SH-SY5Y (cell line): ENCODE data around the gene GMDS.

Source experiments
- GATA2 ChIP-seq: IDR thresholded peaks from 2 replicates; pipeline ENCODE4 v1.6.1; 2011; ENCODE audit warnings: mild to moderate bottlenecking, low read depth, low read length
- GATA3 ChIP-seq: IDR thresholded peaks from 2 replicates; pipeline ENCODE4 v1.6.1; 2011; ENCODE audit warnings: low read depth, mild to moderate bottlenecking, low read length, moderate library complexity

The GMDS gene

DNA sequence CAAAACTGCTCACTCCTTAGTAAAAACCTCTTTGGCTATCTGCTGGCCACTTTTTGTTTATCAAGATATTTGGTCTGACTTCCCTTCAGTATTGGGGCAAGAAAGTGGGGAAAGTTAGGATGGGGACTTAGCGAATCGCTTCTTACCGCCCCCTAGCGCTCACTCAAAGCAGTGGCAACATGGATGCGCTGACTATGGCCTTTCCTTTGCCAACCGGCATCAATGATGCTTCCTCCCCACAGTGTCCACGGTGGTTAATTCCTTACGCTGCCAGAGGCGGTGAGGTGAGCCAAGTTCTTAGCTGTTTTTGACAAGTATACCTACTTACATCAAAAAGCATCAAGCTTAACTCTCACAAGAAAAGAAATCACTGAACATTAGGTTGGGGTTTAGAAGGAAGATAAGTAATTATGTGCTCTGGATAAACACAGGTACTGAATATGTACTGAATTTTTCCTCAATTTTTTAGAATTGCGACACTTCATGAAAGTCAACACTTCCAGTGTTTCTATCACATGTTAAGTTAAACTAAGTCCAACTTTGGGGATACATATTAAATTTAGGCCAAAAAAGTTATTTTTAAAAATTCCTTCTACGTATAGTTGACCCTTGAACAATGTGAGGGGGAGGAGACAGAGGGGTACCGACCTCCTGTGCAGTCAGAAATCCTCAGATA is 86.7 kb downstream of the GMDS start:
- TF ChIP-seq GATA3: no peak
- no peak for TF ChIP-seq GATA2

DNA sequence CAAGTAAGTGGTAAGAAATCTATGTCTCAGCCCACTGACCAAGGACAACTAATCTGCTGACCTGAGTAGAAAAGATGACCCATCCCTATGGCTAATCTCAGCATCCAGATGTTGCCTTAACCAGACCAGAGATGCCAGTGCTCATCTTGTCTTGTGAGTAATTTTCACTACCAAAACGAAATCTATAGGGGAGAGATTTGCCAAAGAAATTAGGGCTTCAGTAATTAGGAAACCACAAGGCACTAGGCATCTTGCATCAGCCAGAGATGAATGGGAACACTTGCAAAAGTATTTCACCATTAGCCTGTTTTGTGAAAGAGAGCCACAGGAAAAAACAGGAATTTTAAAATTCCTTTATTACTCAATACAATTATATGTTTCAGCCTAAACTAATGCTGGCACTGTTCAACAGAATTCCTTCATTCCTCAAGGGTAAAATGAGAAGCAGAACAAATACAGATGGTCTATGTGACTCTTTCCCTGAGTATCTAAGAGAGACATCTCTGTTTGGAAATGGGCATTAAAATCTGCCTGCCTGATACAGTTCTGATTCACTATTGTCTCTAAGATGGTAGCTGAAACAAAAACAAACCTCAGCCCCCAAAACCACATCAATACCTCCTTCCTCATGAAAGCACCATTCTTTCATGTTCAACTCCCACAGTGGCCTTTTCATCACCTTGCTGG is 87.8 kb downstream of the GMDS start:
- no peak for TF ChIP-seq GATA2

DNA sequence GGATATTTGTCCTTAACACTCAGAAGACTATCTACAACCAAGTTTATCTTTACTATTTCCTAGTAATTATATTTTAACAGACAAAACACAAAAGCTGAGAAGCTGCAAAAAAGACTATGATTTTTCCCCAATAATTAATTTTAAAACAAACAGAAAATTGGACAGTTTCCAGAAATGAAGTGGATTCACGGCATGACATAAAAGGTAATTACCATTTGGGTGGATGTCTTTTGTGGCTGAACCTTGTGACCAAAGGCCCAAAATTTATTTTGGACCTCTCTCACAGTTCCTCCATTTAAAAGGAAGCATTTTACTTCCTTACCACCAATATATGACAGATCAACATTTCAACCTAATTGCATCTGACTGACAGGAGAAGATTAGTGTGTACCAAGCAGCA is 90.2 kb downstream of the GMDS start:
- TF ChIP-seq GATA2 (no peak), GATA3 (no peak)

DNA sequence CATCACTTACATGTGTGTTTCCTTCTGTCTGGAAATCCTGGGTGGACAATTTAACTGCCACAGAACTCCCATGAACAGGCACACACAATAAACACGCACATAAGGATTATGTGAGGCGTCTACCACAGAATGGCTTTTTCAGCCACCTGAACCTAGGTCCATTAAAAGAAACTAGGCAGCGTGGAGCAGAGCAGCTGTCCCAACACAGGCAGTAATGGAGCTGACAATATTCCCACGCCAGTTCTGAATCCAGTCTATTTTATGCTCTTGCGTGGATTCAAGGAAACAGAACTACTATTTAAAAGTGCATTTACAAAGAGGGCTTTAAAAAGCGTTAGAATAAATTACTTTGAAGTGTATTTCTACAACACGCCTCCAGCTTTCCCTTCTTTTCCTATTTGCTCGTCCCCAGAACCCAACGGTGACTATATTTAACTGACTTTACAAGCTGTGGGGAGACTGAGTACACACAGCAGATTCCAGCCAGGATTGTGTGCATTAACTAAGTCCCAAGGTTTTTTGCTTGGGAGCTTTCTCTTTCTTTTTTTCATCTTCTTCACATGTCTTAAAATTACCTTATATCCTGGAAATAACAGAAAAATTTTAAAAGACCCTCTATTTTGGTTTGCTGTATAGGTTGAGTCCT is 95.9 kb downstream of the GMDS start:
- no peak for TF ChIP-seq GATA2
- TF ChIP-seq GATA3: no peak

DNA sequence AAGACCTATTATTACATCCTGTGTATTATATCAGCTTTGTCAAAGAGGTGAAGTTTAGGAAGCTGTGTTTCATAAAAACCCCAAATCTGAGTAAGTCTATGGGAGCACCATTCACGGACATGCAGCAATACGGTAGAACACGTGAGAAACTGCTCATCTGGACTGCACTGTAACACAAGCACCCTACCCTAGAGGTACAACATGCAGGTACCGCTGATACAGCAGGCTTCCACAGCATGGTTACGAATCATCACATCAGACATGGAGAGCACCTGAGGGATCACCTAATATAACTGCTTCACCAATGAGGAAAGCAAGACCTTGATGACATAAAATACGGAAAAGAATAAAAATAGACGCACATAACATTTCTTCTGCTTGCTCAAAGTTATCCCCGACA is 96.7 kb downstream of the GMDS start:
- TF ChIP-seq GATA3: no peak
- no peak for TF ChIP-seq GATA2

DNA sequence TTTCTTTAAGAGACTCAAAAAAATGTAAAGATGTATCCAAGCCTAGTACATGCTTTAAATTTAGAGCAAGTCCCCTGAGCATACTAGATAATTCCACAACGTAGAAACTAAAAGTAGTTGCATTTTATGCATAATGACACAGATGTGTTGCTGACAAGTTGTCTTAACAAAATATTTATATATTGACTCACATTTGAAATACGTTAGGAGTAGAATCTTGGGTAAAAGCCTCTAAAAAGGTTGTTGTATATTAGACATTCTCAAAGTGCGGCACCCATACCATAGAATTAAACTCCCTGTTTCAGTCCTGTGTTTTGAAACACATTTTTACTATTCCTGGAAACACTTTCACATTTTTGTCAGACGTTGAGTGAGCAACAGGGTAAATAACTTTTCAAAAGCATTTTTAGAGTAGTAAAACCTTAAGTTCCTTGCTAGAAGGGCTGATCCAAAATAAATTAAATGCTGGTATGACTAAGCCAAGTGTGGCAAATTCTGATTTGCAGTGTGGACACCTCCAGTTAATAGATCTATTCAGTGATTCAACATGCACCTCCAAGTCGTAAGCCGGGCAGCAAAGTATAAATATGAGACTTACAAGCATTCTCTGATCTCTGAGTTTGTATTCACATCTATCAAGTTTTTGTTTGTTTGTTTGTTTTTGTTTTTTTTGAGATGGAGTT is 97.5 kb downstream of the GMDS start:
- no peak for TF ChIP-seq GATA2
- TF ChIP-seq GATA3: no peak

DNA sequence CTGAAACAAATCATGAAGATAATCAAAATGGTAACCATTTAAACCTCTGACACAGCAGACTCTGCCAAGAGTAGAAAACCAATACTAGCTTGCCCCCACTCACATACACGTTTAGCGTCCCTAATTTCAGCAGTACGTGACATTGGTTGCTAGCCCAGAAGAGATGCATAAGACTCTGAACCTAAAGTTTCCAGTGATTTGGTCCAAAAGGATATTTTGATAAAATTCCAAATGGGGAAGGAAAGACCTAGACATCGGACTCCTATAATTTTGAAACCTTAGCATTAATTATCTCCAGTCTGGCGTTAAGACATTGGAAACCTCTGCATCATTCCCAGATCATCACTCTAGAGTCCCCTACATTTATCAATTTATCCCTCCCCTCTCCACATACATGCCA is 98.1 kb downstream of the GMDS start:
- TF ChIP-seq GATA3 (no peak), GATA2 (no peak)

DNA sequence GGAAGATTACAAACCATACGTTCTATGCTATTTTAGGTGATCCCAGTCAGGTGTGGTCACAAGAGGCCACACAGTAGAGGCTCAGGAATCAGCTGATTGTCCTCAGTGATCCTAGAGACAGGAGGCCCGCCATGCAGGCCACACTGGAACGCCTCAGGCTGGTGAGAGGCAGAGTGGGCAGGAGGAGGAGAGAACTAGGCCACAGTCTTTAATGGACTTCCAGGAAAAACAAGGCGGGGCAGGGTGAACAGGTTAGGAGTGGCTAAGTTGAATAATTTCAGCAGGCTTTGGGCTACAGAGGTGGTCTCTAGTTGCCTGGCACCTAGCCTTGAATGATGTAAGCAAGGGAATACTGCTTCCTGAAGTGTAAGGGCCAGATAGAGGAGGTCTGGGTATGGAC is 101.2 kb downstream of the GMDS start:
- TF ChIP-seq GATA2: no peak
- TF ChIP-seq GATA3: no peak

DNA sequence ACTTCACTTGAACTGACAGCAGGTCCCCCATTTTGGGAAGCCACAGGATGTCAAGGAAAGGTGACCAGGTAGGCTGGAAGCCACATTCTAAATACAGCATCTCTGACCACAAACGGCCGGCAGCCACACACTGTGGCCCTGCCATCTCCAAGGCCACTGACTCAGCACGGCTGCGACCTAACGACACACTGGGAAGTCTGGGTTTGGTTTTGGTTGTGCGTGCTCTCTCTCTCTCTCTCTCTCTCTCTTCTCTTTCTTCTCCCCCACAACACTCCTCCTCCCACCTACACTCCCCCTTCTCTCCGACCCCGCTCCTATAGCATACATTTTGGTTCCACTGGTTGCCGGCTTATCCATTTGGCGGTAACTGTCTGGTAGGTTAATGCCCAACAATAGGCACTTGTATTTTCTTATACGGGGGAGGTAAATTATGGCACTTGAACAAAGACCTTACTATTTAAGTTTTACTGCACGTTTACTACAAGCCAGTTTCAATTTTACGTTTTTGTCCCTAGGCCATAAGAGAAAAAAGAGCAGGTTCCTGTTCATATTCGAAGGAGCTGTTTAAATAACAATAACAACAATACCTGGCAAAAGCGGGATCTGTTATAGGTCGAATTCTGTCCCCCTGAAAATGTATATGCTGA is 103.6 kb downstream of the GMDS start:
- TF ChIP-seq GATA3: no peak
- no peak for TF ChIP-seq GATA2

DNA sequence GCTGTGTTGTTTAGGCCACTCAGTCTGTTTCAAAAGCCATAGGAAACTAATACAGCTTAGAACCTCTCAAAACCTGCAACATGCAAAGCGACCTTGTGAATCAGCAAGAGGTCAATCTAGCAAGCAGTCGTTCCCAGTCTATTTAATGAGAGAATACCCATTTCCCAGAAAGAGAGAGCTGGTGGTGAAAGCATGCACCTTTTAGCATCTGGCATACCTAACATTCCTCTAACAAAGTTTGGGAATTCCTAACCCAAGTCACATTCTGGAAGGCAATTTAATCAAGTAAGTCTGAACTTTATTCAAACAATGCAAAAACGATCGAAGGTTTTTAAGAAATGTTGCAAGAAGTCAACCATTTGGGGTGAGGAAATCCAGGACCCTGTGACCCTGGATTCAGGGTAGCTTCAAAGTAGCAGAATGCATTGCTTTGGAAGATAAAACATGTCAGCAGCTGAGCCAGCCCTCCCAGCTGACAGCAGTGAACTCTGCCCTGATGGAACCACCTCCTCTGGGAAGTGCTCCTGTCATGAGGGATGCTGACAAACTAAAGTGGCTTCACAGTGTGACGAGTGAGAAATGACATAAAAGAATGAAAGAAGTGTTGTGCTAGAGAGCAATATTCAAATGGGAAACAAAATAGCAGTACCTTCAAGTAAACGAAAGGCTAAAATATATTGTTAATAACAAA is 104.8 kb downstream of the GMDS start:
- TF ChIP-seq GATA2: no peak
- TF ChIP-seq GATA3: no peak

DNA sequence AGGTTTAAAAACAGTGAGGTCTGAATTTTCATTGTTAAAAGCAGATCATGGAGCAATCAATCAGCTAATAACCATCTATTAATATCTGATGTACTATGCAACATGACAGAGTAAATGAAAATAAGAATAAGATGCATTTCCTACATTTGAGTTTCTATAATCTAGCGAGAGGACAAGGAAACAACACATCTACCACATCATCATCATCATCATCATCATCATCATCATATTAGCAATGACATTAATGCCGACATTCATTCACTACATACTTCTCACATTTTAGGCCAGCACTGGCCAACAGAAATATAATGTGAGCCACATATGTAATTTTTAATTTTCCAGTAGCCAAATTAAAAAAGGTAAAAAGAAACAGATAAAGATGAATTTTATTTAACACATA is 110.0 kb downstream of the GMDS start:
- TF ChIP-seq GATA2: no peak

DNA sequence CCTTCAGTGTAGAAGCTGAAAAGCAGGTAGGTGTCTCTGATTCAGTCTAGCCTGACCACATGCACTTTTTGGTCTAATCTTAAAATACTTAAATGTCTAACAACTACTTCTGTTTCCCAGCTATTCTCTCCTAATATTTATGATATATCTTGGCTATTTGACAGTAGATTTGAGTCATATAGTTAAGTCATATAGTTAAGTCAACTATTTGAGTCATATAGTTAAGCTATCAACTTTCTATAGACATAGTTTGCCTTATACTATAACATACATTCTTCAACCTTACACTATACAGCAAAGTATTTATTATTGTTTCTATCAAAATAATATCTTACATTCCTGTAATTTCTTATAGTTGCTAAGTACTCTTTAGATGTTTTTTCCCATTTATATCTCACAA is 110.9 kb downstream of the GMDS start:
- TF ChIP-seq GATA2: no peak
- TF ChIP-seq GATA3: no peak

DNA sequence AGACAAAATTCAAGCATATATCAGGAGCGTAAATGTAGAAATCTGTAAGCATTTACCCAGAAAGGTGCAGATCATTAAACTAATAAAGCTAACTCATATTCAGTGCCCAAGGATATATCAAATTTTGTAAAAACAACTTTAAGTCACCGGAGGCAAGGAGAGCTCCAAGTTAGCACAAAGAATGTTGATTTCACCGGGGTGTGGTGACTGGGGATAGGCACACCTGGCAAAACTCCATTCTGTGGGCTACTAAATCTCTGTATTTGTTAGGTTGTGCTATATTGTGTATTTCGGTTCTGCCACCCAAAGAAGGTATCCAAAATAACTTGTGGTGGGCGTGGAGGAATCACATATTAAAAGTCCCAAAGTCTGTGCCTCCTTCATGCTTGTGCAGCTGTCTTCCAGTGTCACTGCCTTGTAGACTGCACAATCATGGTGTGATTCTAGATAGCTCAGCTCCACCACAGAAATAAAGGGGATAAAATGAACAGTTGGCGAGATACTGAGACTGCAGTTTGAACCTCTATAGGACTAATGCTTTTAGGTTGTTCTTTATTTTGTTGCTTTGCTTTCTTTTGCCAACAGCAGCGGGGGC is 111.6 kb downstream of the GMDS start:
- TF ChIP-seq GATA2: no peak

DNA sequence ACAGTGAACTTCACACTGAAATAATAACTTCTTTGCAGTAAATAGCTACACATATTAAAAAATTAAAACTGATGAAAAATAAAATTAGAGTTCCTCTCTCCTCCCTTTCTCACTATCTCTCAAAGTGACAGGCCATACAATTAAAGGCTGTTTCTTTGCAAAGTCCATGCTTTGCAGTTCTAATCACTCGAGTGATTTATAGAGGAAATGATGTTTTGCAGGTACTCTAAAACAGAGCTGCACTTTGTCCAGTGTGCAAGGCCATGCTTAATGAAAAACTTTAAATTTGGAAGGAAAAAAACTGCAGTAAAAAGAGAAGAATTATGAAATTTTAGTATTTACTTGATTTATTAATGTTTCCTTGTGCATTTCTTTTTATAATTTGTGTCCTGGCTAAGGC is 112.5 kb downstream of the GMDS start:
- TF ChIP-seq GATA3: no peak
- TF ChIP-seq GATA2: no peak
